ENCODE data around the gene TMEM164. TPM values are rescaled to one million over a fixed set of nuclear protein-coding genes. Genes with fewer than 3 reads are reported as not detected.
A peak's percentile ranks its signal among the peaks of the same experiment; 100 is the strongest.

Gene TMEM164
- total RNA-seq, 2 donors from 2014 or later: 45.5 to 445 TPM

GRCh38 chrX:110060846-110061537, 58.1 kb downstream of the TMEM164 start:
- Histone ChIP-seq H3K4me3 (no peak overlapping the region), H3K36me3 (no peaks in the 10 kb centered on the region), H3K4me1 (replicated peaks) (no peaks in the 10 kb centered on the region), H3K27ac (no peak overlapping the region), H3K9me3 (no peaks in the 10 kb centered on the region), H3K27me3 (replicated peaks; ENCODE audit: insufficient read depth) (no peaks in the 10 kb centered on the region)
- WGBS: 100% methylated on average over 1 of the region's 1 CpG
- intact Hi-C loops (cut with DNase I): no loop called here
- TF ChIP-seq CTCF (IDR thresholded peaks at IDR 0.05): no peak
- TF ChIP-seq POLR2AphosphoS5 (IDR thresholded peaks at IDR 0.05): no peak
- TF ChIP-seq POLR2A (IDR thresholded peaks at IDR 0.05): no peak
- DNase-seq (ENCODE audit: low spot score): no peak

GRCh38 chrX:110062919-110063318, 60.0 kb downstream of the TMEM164 start:
- no peak for TF ChIP-seq POLR2A (IDR thresholded peaks at IDR 0.05)
- DNase-seq (ENCODE audit: low spot score): no peak
- H3K27ac ChIP-seq: no peak overlapping the region
- no peaks in the 10 kb centered on the region for H3K4me1 ChIP-seq (replicated peaks)
- H3K9me3 ChIP-seq: no peaks in the 10 kb centered on the region
- no peaks in the 10 kb centered on the region for H3K27me3 ChIP-seq (replicated peaks; ENCODE audit: insufficient read depth)
- H3K36me3 ChIP-seq: no peaks in the 10 kb centered on the region
- WGBS: 89% methylated on average over 1 of the region's 1 CpG
- intact Hi-C loops (cut with DNase I): no loop called here
- H3K4me3 ChIP-seq: no peak overlapping the region

GRCh38 chrX:110066488-110067225, 63.7 kb downstream of the TMEM164 start:
- no peaks in the 10 kb centered on the region for H3K4me1 ChIP-seq (replicated peaks)
- no peaks in the 10 kb centered on the region for H3K9me3 ChIP-seq
- no peak overlapping the region for H3K27ac ChIP-seq
- no peak for TF ChIP-seq POLR2A (IDR thresholded peaks at IDR 0.05)
- no peak for TF ChIP-seq POLR2AphosphoS5 (IDR thresholded peaks at IDR 0.05)
- no peak for TF ChIP-seq CTCF (IDR thresholded peaks at IDR 0.05)
- no peak for DNase-seq (ENCODE audit: low spot score)
- WGBS: 52% methylated on average over 7 of the region's 7 CpGs
- no peaks in the 10 kb centered on the region for H3K36me3 ChIP-seq
- no peak overlapping the region for H3K4me3 ChIP-seq
- intact Hi-C loops (cut with DNase I): no loop called here
- H3K27me3 ChIP-seq (replicated peaks; ENCODE audit: insufficient read depth): no peaks in the 10 kb centered on the region

GRCh38 chrX:110070970-110071369, 68.1 kb downstream of the TMEM164 start:
- Histone ChIP-seq H3K27me3 (replicated peaks; ENCODE audit: insufficient read depth) (no peaks in the 10 kb centered on the region), H3K36me3 (no peaks in the 10 kb centered on the region), H3K4me1 (replicated peaks) (no peaks in the 10 kb centered on the region), H3K4me3 (no peak overlapping the region), H3K9me3 (no peaks in the 10 kb centered on the region), H3K27ac (no peak overlapping the region)
- WGBS: 98% methylated on average over 2 of the region's 2 CpGs
- intact Hi-C loops (cut with DNase I): no loop called here
- TF ChIP-seq CTCF (IDR thresholded peaks at IDR 0.05) (no peak), POLR2AphosphoS5 (IDR thresholded peaks at IDR 0.05) (no peak), POLR2A (IDR thresholded peaks at IDR 0.05) (no peak)
- DNase-seq (ENCODE audit: low spot score): no peak

DNA sequence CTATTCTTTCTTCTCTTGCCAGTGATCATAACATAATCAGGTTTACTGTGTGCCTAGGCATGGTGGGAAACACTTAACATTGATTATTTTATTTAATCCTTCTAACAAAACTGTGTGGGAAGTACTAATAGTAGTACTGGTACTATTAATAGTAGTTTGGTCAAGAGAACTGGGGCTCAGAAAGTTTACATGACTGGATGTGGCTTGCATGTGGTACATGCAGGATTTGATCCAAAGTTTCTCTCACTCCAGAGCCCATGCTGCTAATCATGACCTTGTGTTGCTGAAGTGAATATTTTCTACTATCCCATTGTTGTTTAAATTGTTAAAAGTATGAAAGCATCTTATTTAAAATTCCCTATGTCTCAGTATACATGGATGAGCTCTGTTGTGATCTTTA, 78.4 kb downstream of the TMEM164 start:
- H3K27ac ChIP-seq: peak overlapping the region; percentile 33 to 43
- DNase-seq (ENCODE audit: low spot score): no peak
- H3K36me3 ChIP-seq: no peaks in the 10 kb centered on the region
- TF ChIP-seq POLR2AphosphoS5 (IDR thresholded peaks at IDR 0.05) (no peak), CTCF (IDR thresholded peaks at IDR 0.05) (no peak), POLR2A (IDR thresholded peaks at IDR 0.05) (no peak)
- no peaks in the 10 kb centered on the region for H3K4me1 ChIP-seq (replicated peaks)
- no peak overlapping the region for H3K4me3 ChIP-seq
- H3K27me3 ChIP-seq (replicated peaks; ENCODE audit: insufficient read depth): no peaks in the 10 kb centered on the region
- H3K9me3 ChIP-seq: no peaks in the 10 kb centered on the region
- intact Hi-C loops (cut with DNase I): no loop called here
